Activated T-helper 1 cell treated with anti-CD3 and anti-CD28 coated beads, Interleukin-12 subunit alpha, Interleukin-12 subunit beta, Interleukin-2, Interleukin-4 antibody, amounts not matched to agents 30 ng/mL and 10 ng/mL and 1 ng/mL, durations not matched to agents 14 hours and 24 hours and 36 hours (primary cell): Measurements from ENCODE around the gene HCN1. TPM values are rescaled to one million over a fixed set of nuclear protein-coding genes. Genes with fewer than 3 reads are reported as not detected.
"Not testable (repeated sequence)": the region's sequence is repeated elsewhere in the genome, so short reads cannot be mapped to it uniquely, and the experiment has no call there.

ENCODE experiments used
- DNase-seq: peaks from one replicate; pipeline ENCODE4 v3.0.0; 2021; ENCODE audit warnings: low spot score
- H3K27ac Mint-ChIP-seq: one replicate; pipeline ENCODE4 v1.8.0; 2021; ENCODE audit warnings: mild to moderate bottlenecking, mixed read lengths
- H3K27me3 Mint-ChIP-seq: one replicate; pipeline ENCODE4 v1.8.0; 2022; ENCODE audit warnings: mild to moderate bottlenecking, moderate library complexity, mixed read lengths; ENCODE audit not compliant: insufficient read depth
- H3K36me3 Mint-ChIP-seq: one replicate; pipeline ENCODE4 v1.8.0; 2021; ENCODE audit warnings: low read depth, mixed read lengths
- H3K4me1 Mint-ChIP-seq: one replicate; pipeline ENCODE4 v1.8.0; 2021; ENCODE audit warnings: low read depth, mixed read lengths
- H3K4me3 Mint-ChIP-seq: one replicate; pipeline ENCODE4 v1.8.0; 2021; ENCODE audit warnings: mild to moderate bottlenecking, moderate library complexity, mixed read lengths
- H3K9me3 Mint-ChIP-seq: one replicate; pipeline ENCODE4 v1.8.0; 2021; ENCODE audit warnings: mixed read lengths
- intact Hi-C: fragments of 100-400 bp; cut with micrococcal nuclease; formaldehyde crosslinking; loops from one replicate; pipeline ENCODE4 v1.15.1; 2024
- total RNA-seq: library from RNA; stranded (reverse); gene quantifications from 2 replicates; pipeline ENCODE4 v1.2.3, GENCODE V29; 2022

Gene HCN1
- total RNA-seq, 1 donor from 2014 or later: not detected

- no peak overlapping the region for H3K4me3 Mint-ChIP-seq
- no peak for DNase-seq
- no peak overlapping the region for H3K27ac Mint-ChIP-seq
- H3K27me3 Mint-ChIP-seq: no peaks in the 10 kb centered on the region
- no peaks in the 10 kb centered on the region for H3K36me3 Mint-ChIP-seq
- no peaks in the 10 kb centered on the region for H3K4me1 Mint-ChIP-seq
- intact Hi-C loops: no loop called here
- H3K9me3 Mint-ChIP-seq: peaks cover 17% of the 10 kb centered on the region
These were observed 211.4 kb downstream of the HCN1 start for GRCh38 chr5:45484781-45485180.

GRCh38 chr5:45454114-45454513 lies 242.1 kb downstream of the HCN1 start:
- Mint-ChIP-seq H3K4me1 (no peaks in the 10 kb centered on the region), H3K9me3 (peaks cover 12% of the 10 kb centered on the region), H3K27ac (no peak overlapping the region), H3K27me3 (no peaks in the 10 kb centered on the region), H3K4me3 (no peak overlapping the region), H3K36me3 (no peaks in the 10 kb centered on the region)
- intact Hi-C loops: no loop called here
- DNase-seq: no peak

- DNase-seq, H3K4me1 Mint-ChIP-seq, H3K4me3 Mint-ChIP-seq, H3K27ac Mint-ChIP-seq, H3K27me3 Mint-ChIP-seq, H3K36me3 Mint-ChIP-seq, intact Hi-C loops: not testable (repeated sequence)
- peaks cover 11% of the 10 kb centered on the region for H3K9me3 Mint-ChIP-seq
These were observed 251.3 kb downstream of the HCN1 start for GRCh38 chr5:45444856-45445255.

- DNase-seq: no peak
- H3K27ac Mint-ChIP-seq: no peak overlapping the region
- peaks cover 14% of the 10 kb centered on the region for H3K9me3 Mint-ChIP-seq
- no peak overlapping the region for H3K4me3 Mint-ChIP-seq
- H3K4me1 Mint-ChIP-seq: no peaks in the 10 kb centered on the region
- intact Hi-C loops: no loop called here
- no peaks in the 10 kb centered on the region for H3K27me3 Mint-ChIP-seq
- no peaks in the 10 kb centered on the region for H3K36me3 Mint-ChIP-seq
These were observed 255.7 kb downstream of the HCN1 start for GRCh38 chr5:45440466-45440865.

GRCh38 chr5:45437752-45438151 lies 258.4 kb downstream of the HCN1 start:
- no peaks in the 10 kb centered on the region for H3K4me1 Mint-ChIP-seq
- no peak overlapping the region for H3K27ac Mint-ChIP-seq
- no peak overlapping the region for H3K4me3 Mint-ChIP-seq
- DNase-seq: no peak
- intact Hi-C loops: no loop called here
- no peaks in the 10 kb centered on the region for H3K36me3 Mint-ChIP-seq
- H3K9me3 Mint-ChIP-seq: peaks cover 20% of the 10 kb centered on the region
- no peaks in the 10 kb centered on the region for H3K27me3 Mint-ChIP-seq

- H3K4me1 Mint-ChIP-seq: no peaks in the 10 kb centered on the region
- H3K27ac Mint-ChIP-seq: no peak overlapping the region
- intact Hi-C loops: no loop called here
- no peak for DNase-seq
- no peak overlapping the region for H3K4me3 Mint-ChIP-seq
- H3K36me3 Mint-ChIP-seq: no peaks in the 10 kb centered on the region
- peaks cover 9% of the 10 kb centered on the region for H3K9me3 Mint-ChIP-seq
- no peaks in the 10 kb centered on the region for H3K27me3 Mint-ChIP-seq
These were observed 278.7 kb downstream of the HCN1 start for GRCh38 chr5:45417285-45417998.

GRCh38 chr5:45414620-45415573 lies 281.3 kb downstream of the HCN1 start:
- Mint-ChIP-seq H3K9me3 (peaks cover 3% of the 10 kb centered on the region), H3K36me3 (no peaks in the 10 kb centered on the region), H3K27me3 (no peaks in the 10 kb centered on the region), H3K4me3 (no peak overlapping the region), H3K4me1 (no peaks in the 10 kb centered on the region), H3K27ac (no peak overlapping the region)
- DNase-seq: no peak
- intact Hi-C loops: no loop called here

GRCh38 chr5:45411971-45412612 lies 284.1 kb downstream of the HCN1 start:
- H3K27me3 Mint-ChIP-seq: no peaks in the 10 kb centered on the region
- H3K36me3 Mint-ChIP-seq: no peaks in the 10 kb centered on the region
- H3K4me1 Mint-ChIP-seq: no peaks in the 10 kb centered on the region
- intact Hi-C loops: no loop called here
- no peak for DNase-seq
- no peak overlapping the region for H3K4me3 Mint-ChIP-seq
- peaks cover 3% of the 10 kb centered on the region for H3K9me3 Mint-ChIP-seq
- no peak overlapping the region for H3K27ac Mint-ChIP-seq

- Mint-ChIP-seq H3K27me3 (no peaks in the 10 kb centered on the region), H3K36me3 (no peaks in the 10 kb centered on the region), H3K9me3 (peaks cover 3% of the 10 kb centered on the region), H3K4me3 (no peak overlapping the region), H3K27ac (no peak overlapping the region), H3K4me1 (no peaks in the 10 kb centered on the region)
- DNase-seq: no peak
- intact Hi-C loops: no loop called here
These were observed 285.7 kb downstream of the HCN1 start for GRCh38 chr5:45410304-45410995.

- no peaks in the 10 kb centered on the region for H3K9me3 Mint-ChIP-seq
- intact Hi-C loops: no loop called here
- H3K4me1 Mint-ChIP-seq: no peaks in the 10 kb centered on the region
- H3K27me3 Mint-ChIP-seq: no peaks in the 10 kb centered on the region
- H3K27ac Mint-ChIP-seq: no peak overlapping the region
- no peak for DNase-seq
- H3K36me3 Mint-ChIP-seq: no peaks in the 10 kb centered on the region
- H3K4me3 Mint-ChIP-seq: no peak overlapping the region
These were observed 288.1 kb downstream of the HCN1 start for GRCh38 chr5:45408067-45408466.

- no peak overlapping the region for H3K4me3 Mint-ChIP-seq
- no peaks in the 10 kb centered on the region for H3K27me3 Mint-ChIP-seq
- intact Hi-C loops: no loop called here
- H3K4me1 Mint-ChIP-seq: no peaks in the 10 kb centered on the region
- H3K9me3 Mint-ChIP-seq: peaks cover 6% of the 10 kb centered on the region
- H3K36me3 Mint-ChIP-seq: no peaks in the 10 kb centered on the region
- no peak for DNase-seq
- no peak overlapping the region for H3K27ac Mint-ChIP-seq
These were observed 293.2 kb downstream of the HCN1 start for GRCh38 chr5:45402804-45403455.

GRCh38 chr5:45399041-45399440 lies 297.1 kb downstream of the HCN1 start:
- peaks cover 7% of the 10 kb centered on the region for H3K9me3 Mint-ChIP-seq
- H3K4me3 Mint-ChIP-seq: no peak overlapping the region
- H3K4me1 Mint-ChIP-seq: no peaks in the 10 kb centered on the region
- H3K27me3 Mint-ChIP-seq: no peaks in the 10 kb centered on the region
- H3K27ac Mint-ChIP-seq: no peak overlapping the region
- no peak for DNase-seq
- intact Hi-C loops: no loop called here
- H3K36me3 Mint-ChIP-seq: no peaks in the 10 kb centered on the region
